Transverse colon (tissue), 4 donors: Measurements from ENCODE around the gene SHOX. TPM values are rescaled to one million over a fixed set of nuclear protein-coding genes. Genes with fewer than 3 reads are reported as not detected.

ENCODE experiments used
- DNase-seq: peaks from one replicate; pipeline ENCODE4 v3.0.0-alpha.2; 2019
- H3K27ac ChIP-seq, 4 donors: fragments of 200-600 bp; sonication (generic); 2 replicates each; pipeline ENCODE4 v1.5.1; 2016 to 2018; ENCODE audit warnings: inconsistent platforms in 4 of 4
- H3K27me3 ChIP-seq: fragments of 200-600 bp; sonication (generic); 2 replicates; pipeline ENCODE4 v1.5.1; 2017; ENCODE audit warnings: inconsistent platforms
- H3K36me3 ChIP-seq, 4 donors: fragments of 200-600 bp; sonication (generic); 2 replicates each; pipeline ENCODE4 v1.5.1; 2017 to 2019; ENCODE audit warnings: inconsistent platforms in 4 of 4
- H3K4me1 ChIP-seq, 4 donors: fragments of 200-600 bp; sonication (generic); 2 replicates each; pipeline ENCODE4 v1.5.1; 2017 to 2020; ENCODE audit warnings: inconsistent platforms in 4 of 4
- H3K4me3 ChIP-seq, 4 donors: fragments of 200-600 bp; sonication (generic); 1 replicate in 1 of 4; 2 replicates in 3 of 4; pipeline versions ENCODE4 v1.5.1 to v1.6.1; 2017 to 2019; ENCODE audit warnings: inconsistent platforms in 4 of 4
- H3K9me3 ChIP-seq, 2 donors: fragments of 200-600 bp; sonication (generic); 2 replicates each; pipeline ENCODE4 v1.5.1; 2017 to 2019; ENCODE audit warnings: inconsistent platforms in 2 of 2
- CTCF ChIP-seq, 5 experiments: fragments of 200-600 bp in 3 of 5; fragments of 450-650 bp in 2 of 5; sonication (generic) in 3 of 5; IDR thresholded peaks; 1 replicate in 2 of 5; 2 replicates in 3 of 5; pipeline ENCODE4 v1.5.1; 2016 to 2017; ENCODE audit warnings: antibody characterized with exemption in 5 of 5, inconsistent platforms in 3 of 5, mild to moderate bottlenecking in 2 of 5, moderate library complexity in 1 of 5
- EP300 ChIP-seq: sonication (generic); formaldehyde crosslinking; IDR thresholded peaks from one replicate; pipeline ENCODE4 v1.6.1; 2017; ENCODE audit warnings: antibody characterized with exemption, low read depth
- POLR2A ChIP-seq: fragments of 450-650 bp; IDR thresholded peaks from one replicate; pipeline ENCODE4 v1.6.1; 2016; ENCODE audit warnings: antibody characterized with exemption, mild to moderate bottlenecking, moderate library complexity
- POLR2AphosphoS5 ChIP-seq, 3 donors: sonication (generic); formaldehyde crosslinking; IDR thresholded peaks; one replicate each; pipeline ENCODE4 v1.6.1; 2016; ENCODE audit warnings: antibody characterized with exemption in 3 of 3
- WGBS, 2 donors: methylation state at CpG; one replicate each; pipeline ENCODE4 v1.1.5; 2018; ENCODE audit warnings: low coverage in 1 of 2; 5-methylcytosine and 5-hydroxymethylcytosine counted together
- in situ Hi-C, 4 donors: fragments of 200-750 bp; cut with MboI; loops; one replicate each; pipeline versions ENCODE4 v1.15.0 to v1.15.1; 2017; ENCODE audit warnings: low sequenced_read_pairs in 3 of 4, low pct_ligation_motif_present in 1 of 4, low pct_unique_long_range_greater_than_20kb in 1 of 4
- intact Hi-C: fragments of 100-400 bp; cut with DNase I; formaldehyde crosslinking; loops from one replicate; pipeline ENCODE4 v1.15.1; 2023; ENCODE audit warnings: low total_unique reads
- total RNA-seq, 4 donors: library from RNA; depleted of rRNA; stranded (reverse); fragments of >200 nt; gene quantifications; one replicate each; pipeline ENCODE4 v1.1.0, GENCODE V29; 2016

SHOX gene
- total RNA-seq, 4 donors from 2014 or later, result 0.14 to 2.6 (median 0.16) TPM; not detected in 1

- in situ Hi-C loops, result no loop called here
- intact Hi-C loops, result no loop called here
- no peak for TF ChIP-seq POLR2A
- no peak for TF ChIP-seq EP300
- no peak for TF ChIP-seq POLR2AphosphoS5 (IDR thresholded peaks at IDR 0.05)
- no peak for TF ChIP-seq CTCF (IDR thresholded peaks at IDR 0.05)
- DNase-seq, result no peak
- Histone ChIP-seq H3K4me1 (no peaks in the 10 kb centered on the region), H3K36me3 (no peaks in the 10 kb centered on the region), H3K27ac (no peak overlapping the region), H3K27me3 (no peaks in the 10 kb centered on the region), H3K9me3 (no peaks in the 10 kb centered on the region), H3K4me3 (no peak overlapping the region)
- 79 to 87% methylated on average over 13 of the region's 13 CpGs for WGBS, 2 donors
These were observed 46.8 kb downstream of the SHOX start for GRCh38 chrX:677376-677775.

GRCh38 chrX:679291-679979 lies 48.8 kb downstream of the SHOX start:
- TF ChIP-seq EP300, result no peak
- no peak for TF ChIP-seq CTCF (IDR thresholded peaks at IDR 0.05)
- H3K27me3 ChIP-seq, result no peaks in the 10 kb centered on the region
- WGBS, 2 donors, result 64 to 75% methylated on average over 4 to 39 of the region's 39 CpGs
- no peak overlapping the region for H3K4me3 ChIP-seq
- no peaks in the 10 kb centered on the region for H3K36me3 ChIP-seq
- no peak for DNase-seq
- no peak overlapping the region for H3K27ac ChIP-seq
- no peaks in the 10 kb centered on the region for H3K9me3 ChIP-seq
- in situ Hi-C loops, result no loop called here
- H3K4me1 ChIP-seq, result no peaks in the 10 kb centered on the region
- intact Hi-C loops, result no loop called here

- TF ChIP-seq CTCF (IDR thresholded peaks at IDR 0.05) (no peak), POLR2AphosphoS5 (IDR thresholded peaks at IDR 0.05) (no peak), POLR2A (no peak)
- Histone ChIP-seq H3K27me3 (no peaks in the 10 kb centered on the region), H3K4me1 (no peaks in the 10 kb centered on the region), H3K36me3 (no peaks in the 10 kb centered on the region), H3K9me3 (no peaks in the 10 kb centered on the region), H3K4me3 (no peak overlapping the region), H3K27ac (no peak overlapping the region)
- intact Hi-C loops, result no loop called here
- 89 to 100% methylated on average over 1 to 14 of the region's 14 CpGs for WGBS, 2 donors
- no peak for DNase-seq
- in situ Hi-C loops, result no loop called here
These were observed 49.5 kb downstream of the SHOX start for GRCh38 chrX:680062-680461.

GRCh38 chrX:681989-682388 lies 51.4 kb downstream of the SHOX start:
- H3K4me1 ChIP-seq, result no peaks in the 10 kb centered on the region
- no peaks in the 10 kb centered on the region for H3K9me3 ChIP-seq
- no peak for DNase-seq
- 83 to 86% methylated on average over 3 of the region's 3 CpGs for WGBS, 2 donors
- no peak overlapping the region for H3K4me3 ChIP-seq
- TF ChIP-seq POLR2AphosphoS5 (IDR thresholded peaks at IDR 0.05) (no peak), EP300 (no peak), POLR2A (no peak), CTCF (IDR thresholded peaks at IDR 0.05) (no peak)
- H3K36me3 ChIP-seq, result no peaks in the 10 kb centered on the region
- in situ Hi-C loops, result no loop called here
- no peak overlapping the region for H3K27ac ChIP-seq
- no peaks in the 10 kb centered on the region for H3K27me3 ChIP-seq
- intact Hi-C loops, result no loop called here
